GM08714 (cell line): ENCODE measurements around the gene MAN2B2.

Experiments
- H3K4me3 ChIP-seq: fragments of 200-500 bp; sonication (Bioruptor generic); 2 replicates; pipeline ENCODE4 v1.5.1; 2014; ENCODE audit warnings: mild to moderate bottlenecking, low read length, inconsistent platforms
- ZNF274 ChIP-seq: IDR thresholded peaks from 2 replicates; pipeline ENCODE4 v1.6.1; 2012; ENCODE audit warnings: mild to moderate bottlenecking, low read depth, low read length

MAN2B2 gene

DNA sequence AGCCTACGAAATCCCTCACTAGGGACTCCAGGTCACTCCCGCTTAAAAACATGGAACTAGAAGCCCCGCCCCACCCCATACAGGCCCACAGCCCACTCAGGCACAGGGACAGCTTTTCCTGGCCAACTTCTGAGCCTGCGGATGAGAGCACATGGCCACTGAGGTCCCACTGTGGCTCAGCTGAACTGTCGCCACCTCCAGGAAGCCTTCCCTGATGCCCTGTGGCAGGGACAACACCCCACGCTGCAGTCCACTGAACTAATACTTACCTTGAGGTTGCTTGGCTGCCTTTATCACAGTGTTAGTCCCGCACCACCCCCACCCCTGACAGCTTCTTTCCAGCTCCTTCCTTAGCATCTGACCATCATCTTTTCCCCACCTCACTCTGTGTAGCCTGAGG lies 39.3 kb upstream of the MAN2B2 start:
- H3K4me3 ChIP-seq = no peak overlapping the region
- TF ChIP-seq ZNF274 = no peak

GRCh38 chr4:6538111-6538510 lies 36.9 kb upstream of the MAN2B2 start:
- TF ChIP-seq ZNF274 = no peak
- no peak overlapping the region for H3K4me3 ChIP-seq

DNA sequence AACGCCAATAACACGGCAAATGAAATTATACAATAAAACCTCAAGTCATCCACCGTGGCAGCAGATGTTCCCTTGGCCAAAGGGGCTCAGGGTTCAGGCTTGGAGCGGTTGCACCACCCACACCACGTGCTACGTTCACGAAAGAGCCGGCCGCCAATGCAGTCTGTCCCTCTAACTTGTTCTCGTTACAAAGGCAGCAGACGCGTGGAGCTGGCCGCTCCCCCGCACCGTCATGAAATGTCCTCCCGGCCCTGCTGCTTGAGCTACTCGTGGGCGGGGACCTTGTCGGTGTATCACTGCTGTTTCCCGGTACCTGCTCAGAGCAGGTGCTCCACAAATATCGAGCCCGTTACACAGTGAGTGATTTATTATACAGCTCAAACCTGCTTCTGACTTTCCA lies 36.4 kb upstream of the MAN2B2 start:
- no peak overlapping the region for H3K4me3 ChIP-seq
- TF ChIP-seq ZNF274 = no peak

DNA sequence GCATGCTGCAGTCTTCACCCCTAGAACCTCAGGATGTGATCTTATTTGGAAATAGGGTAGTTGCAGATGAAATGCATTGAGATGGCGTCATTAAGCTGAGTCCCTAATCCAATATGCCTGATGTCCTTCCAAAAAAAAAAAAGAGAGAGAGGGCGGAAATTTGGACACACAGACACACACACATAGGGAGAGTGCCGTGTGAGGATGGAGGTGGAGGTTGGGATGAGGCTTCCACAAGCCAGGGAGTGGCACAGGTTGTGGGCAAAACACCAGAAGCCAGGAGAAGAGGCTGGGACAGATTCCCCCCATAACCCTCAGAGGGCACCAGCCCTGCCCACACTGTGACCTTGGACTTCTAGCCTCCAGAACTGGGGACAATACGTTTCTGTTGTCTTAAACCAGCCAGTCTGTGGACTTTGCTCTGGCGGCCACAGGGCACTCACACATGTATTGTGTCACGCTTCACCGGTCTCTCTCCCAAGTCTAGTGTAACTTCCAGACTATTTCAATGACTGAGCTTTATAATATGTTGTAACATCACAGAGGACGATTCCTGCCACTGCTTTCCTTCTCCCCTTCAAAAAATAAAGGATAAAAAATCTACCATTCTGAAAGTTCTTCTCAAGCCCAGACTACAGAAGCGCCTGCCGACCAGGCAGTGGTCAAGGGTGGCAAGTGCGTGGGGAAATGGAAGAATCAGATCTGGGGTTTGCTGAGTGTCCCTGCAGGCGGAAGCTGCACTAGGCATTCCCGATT lies 35.8 kb upstream of the MAN2B2 start:
- H3K4me3 ChIP-seq = no peak overlapping the region
- no peak for TF ChIP-seq ZNF274

DNA sequence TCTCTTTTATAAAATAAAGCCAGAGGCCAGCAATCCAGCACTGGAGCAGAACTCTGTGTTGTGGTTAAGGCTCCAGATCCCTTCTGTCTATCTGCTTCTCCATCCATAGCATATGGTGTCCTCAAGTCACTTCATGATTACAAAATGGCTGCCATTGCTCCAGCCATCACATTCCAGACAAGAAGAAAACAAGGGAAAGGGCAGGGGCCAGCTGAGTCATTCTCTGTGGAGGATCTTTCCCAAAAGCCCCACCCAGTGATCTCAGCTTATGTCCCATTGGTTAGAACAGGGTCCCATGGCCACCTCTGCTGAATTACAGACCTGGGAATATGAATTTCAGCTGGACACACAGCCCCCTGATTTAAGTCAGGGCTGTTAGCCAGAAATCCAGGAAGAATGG lies 34.1 kb upstream of the MAN2B2 start:
- TF ChIP-seq ZNF274 = no peak

GRCh38 chr4:6541789-6542188 lies 33.2 kb upstream of the MAN2B2 start:
- no peak overlapping the region for H3K4me3 ChIP-seq

More for the DNA sequence above, 34.1 kb upstream of the MAN2B2 start:
- H3K4me3 ChIP-seq = no peak overlapping the region

DNA sequence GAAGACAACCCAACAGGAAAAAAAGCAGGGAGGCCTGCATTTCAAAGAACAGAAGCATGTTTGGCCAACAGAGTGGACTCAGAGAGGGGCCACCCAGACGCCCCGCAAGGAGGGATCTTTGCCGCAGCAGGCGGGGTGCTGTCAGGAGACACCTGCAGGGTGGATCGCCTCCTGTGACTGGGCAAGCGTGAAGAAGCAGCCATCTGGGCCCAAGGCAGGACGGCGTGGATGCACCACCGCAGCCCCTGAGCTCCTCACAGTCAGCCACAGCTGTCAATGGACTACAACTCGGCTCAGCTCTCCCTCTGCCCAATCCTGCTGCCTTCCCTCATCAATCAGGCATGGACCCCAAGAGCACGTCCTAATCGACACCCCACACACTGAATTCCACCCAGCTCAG lies 32.0 kb upstream of the MAN2B2 start:
- no peak for TF ChIP-seq ZNF274
- H3K4me3 ChIP-seq = no peak overlapping the region

More at GRCh38 chr4:6541789-6542188, 33.2 kb upstream of the MAN2B2 start:
- no peak for TF ChIP-seq ZNF274

GRCh38 chr4:6546091-6546490 lies 28.9 kb upstream of the MAN2B2 start:
- TF ChIP-seq ZNF274 = no peak
- H3K4me3 ChIP-seq = no peak overlapping the region

GRCh38 chr4:6546681-6547447 lies 28.1 kb upstream of the MAN2B2 start:
- no peak overlapping the region for H3K4me3 ChIP-seq
- TF ChIP-seq ZNF274 = no peak

DNA sequence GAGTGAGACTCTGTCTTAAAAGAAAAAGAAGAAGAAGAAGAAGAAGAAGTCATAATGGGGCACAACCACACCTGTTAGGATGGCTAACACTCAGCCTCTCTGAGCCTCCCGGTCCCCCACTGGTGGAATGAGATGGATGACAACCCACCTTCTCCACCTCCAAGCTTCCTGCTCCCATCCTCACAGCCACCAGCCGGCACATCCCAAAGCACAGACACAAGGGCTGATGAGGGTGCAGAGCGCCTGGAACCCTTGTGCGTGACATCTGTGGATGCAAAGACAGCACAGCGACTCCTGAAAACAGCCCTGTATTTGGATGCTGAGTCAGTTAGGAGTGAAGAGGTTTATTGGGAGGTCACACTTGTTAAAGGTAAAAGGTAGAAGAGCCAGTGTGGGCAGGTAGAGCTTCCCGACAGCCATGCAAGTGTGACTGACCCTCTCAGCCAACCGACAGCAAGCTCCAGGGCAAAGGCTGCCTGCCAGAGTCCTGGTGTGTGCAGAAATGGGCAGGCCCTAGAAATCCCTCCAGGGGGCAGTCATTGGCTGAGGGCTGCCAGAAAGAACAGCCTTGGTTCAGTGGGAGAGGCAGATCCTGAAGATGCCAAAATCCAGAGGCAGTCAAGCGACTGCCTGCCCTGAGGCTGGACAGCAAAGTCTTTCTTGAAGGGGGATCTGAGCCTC lies 26.6 kb upstream of the MAN2B2 start:
- H3K4me3 ChIP-seq = no peak overlapping the region
- TF ChIP-seq ZNF274 = no peak

- TF ChIP-seq ZNF274 = no peak
- H3K4me3 ChIP-seq = no peak overlapping the region
Measured at GRCh38 chr4:6548882-6549230, 26.1 kb upstream of the MAN2B2 start.

DNA sequence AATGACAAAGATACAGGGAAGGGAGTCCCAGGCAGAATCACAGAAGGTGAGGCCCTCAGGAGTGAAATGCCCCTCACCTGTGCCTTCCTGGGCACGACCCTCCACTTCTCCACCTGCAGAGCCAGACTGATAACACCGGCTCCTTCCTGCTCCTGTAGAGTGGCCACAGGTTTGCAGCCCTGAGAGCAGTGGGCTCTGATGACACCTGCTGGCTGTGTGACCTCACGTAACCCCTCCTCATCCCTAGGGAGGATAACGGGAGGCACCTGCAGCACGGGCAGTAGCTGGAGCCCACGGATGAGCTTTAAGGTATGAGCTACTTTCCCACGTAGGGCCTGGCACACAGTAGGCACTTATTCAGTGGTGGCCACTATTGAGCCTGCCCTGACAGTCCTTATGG lies 25.5 kb upstream of the MAN2B2 start:
- H3K4me3 ChIP-seq = no peak overlapping the region
- no peak for TF ChIP-seq ZNF274

- H3K4me3 ChIP-seq = no peak overlapping the region
- no peak for TF ChIP-seq ZNF274
Measured at GRCh38 chr4:6549890-6550620, 24.9 kb upstream of the MAN2B2 start.

DNA sequence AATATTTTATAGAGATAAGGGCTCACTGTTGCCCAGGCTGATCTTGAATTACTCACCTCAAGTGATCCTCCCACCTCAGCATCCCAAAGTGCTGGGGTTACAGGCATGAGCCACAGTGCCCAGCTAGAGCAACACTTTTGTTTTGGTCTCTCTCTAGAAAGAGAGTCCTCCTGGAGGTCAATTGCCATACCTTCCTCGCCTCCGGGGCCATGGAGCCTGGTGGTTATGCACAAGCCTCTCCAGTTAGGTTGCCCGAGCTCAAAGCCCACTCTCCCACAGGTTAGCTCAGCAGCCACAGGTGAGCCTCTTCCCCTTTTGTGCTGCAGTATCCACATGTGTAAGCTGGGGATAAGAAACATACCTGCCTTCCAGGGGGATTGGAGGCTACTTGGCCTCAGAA lies 24.2 kb upstream of the MAN2B2 start:
- no peak for TF ChIP-seq ZNF274
- H3K4me3 ChIP-seq = no peak overlapping the region
